Measurements from ENCODE around the gene ZNF727. TPM values are rescaled to one million over a fixed set of nuclear protein-coding genes. Genes with fewer than 3 reads are reported as not detected.
"Not testable (repeated sequence)": the region's sequence is repeated elsewhere in the genome, so short reads cannot be mapped to it uniquely, and the experiment has no call there.

ZNF727 gene
- total and polyA plus RNA-seq, 2 donors, result 0.05 to 0.24 TPM

- H3K4me1 ChIP-seq (ENCODE audit: control insufficient read depth in 2 of 2, insufficient read depth in 2 of 2, low read length in 2 of 2); H3K27me3 ChIP-seq (ENCODE audit: control insufficient read depth in 2 of 2, insufficient read depth in 1 of 2, low read length in 1 of 2); H3K4me3 ChIP-seq (ENCODE audit: low read length in 2 of 2); H3K27ac ChIP-seq (ENCODE audit: low read depth in 1 of 2, low read length in 1 of 2); H3K36me3 ChIP-seq (ENCODE audit: control insufficient read depth in 2 of 2, insufficient read depth in 2 of 2, low read length in 1 of 2); DNase-seq (ENCODE audit: low read depth in 6 of 9, low spot score in 9 of 9): not testable (repeated sequence)
- H3K9me3 ChIP-seq (ENCODE audit: control insufficient read depth in 2 of 2, insufficient read depth in 1 of 2, low read length in 1 of 2), result peaks cover 2 to 49% of the 10 kb centered on the region in 2 donors
- WGBS, result 89% methylated on average over 5 of the region's 5 CpGs
These were observed 43.6 kb downstream of the ZNF727 start for GRCh38 chr7:64088863-64089262.

Other genes with a start within 250 kb of the ZNF727 start
- gene ZNF722, start 46.6 kb upstream of the ZNF727 start, total RNA-seq, result not detected
- not detected for gene ZNF722, start 46.6 kb upstream of the ZNF727 start, polyA plus RNA-seq
- not detected for gene ZNF735, start 161.8 kb downstream of the ZNF727 start, total RNA-seq
- not detected for gene ZNF735, start 161.8 kb downstream of the ZNF727 start, polyA plus RNA-seq
- not detected for gene ZNF679, start 183.0 kb downstream of the ZNF727 start, total RNA-seq
- gene ZNF679, start 183.0 kb downstream of the ZNF727 start, polyA plus RNA-seq, result not detected

Measured in thymus (tissue), 11 donors.